CD4-positive, alpha-beta memory T cell (primary cell): ENCODE results near the gene ATG13. TPM values are rescaled to one million over a fixed set of nuclear protein-coding genes. Genes with fewer than 3 reads are reported as not detected.
A peak's percentile ranks its signal among the peaks of the same experiment; 100 is the strongest.

Experiments
- CTCF ChIA-PET: fragments of 350-600 bp; sonication (Branson Sonifier 250); formaldehyde crosslinking; loops from one replicate; lab custom pipeline; 2021; ENCODE audit warnings: inconsistent platforms; ENCODE audit not compliant: partially characterized antibody; lab: Charles Lee
- POLR2A ChIA-PET: fragments of 350-600 bp; sonication (Branson Sonifier 250); formaldehyde crosslinking; loops from one replicate; lab custom pipeline; 2021; ENCODE audit not compliant: partially characterized antibody; lab: Charles Lee
- DNase-seq, 5 donors: peaks; one replicate each; pipeline versions ENCODE4 v3.0.0 to v3.0.0-alpha.2; 2020 to 2022; ENCODE audit warnings: mixed read lengths in 1 of 5
- H3K27ac ChIP-seq: one replicate; pipeline ENCODE4 v1.7.0; 2013; ENCODE audit warnings: low read depth, low read length
- H3K27me3 ChIP-seq: 2 replicates; pipeline ENCODE4 v1.7.0; 2013; ENCODE audit warnings: mild to moderate bottlenecking, low read length, moderate library complexity; ENCODE audit not compliant: insufficient read depth
- H3K36me3 ChIP-seq: 2 replicates; pipeline ENCODE4 v1.7.0; 2013; ENCODE audit warnings: mild to moderate bottlenecking, low read length, moderate library complexity; ENCODE audit not compliant: insufficient read depth
- H3K4me1 ChIP-seq: 2 replicates; pipeline ENCODE4 v1.7.0; 2013; ENCODE audit warnings: mild to moderate bottlenecking, low read length, moderate library complexity; ENCODE audit not compliant: insufficient read depth
- H3K4me3 ChIP-seq, 2 donors: one replicate each; pipeline ENCODE4 v1.7.0; 2013; ENCODE audit warnings: low read length in 2 of 2, mild to moderate bottlenecking in 1 of 2
- H3K9me3 ChIP-seq, 2 donors: one replicate each; pipeline ENCODE4 v1.7.0; 2013; ENCODE audit warnings: low read length in 2 of 2, control low read depth in 1 of 2; ENCODE audit not compliant: control insufficient read depth in 1 of 2
- H3K27ac Mint-ChIP-seq, 7 donors: one replicate each; pipeline ENCODE4 v1.8.0; 2020 to 2021; ENCODE audit warnings: mixed read lengths in 7 of 7, mild to moderate bottlenecking in 6 of 7, inconsistent platforms in 3 of 7, moderate library complexity in 3 of 7
- H3K27me3 Mint-ChIP-seq, 2 donors: one replicate each; pipeline ENCODE4 v1.8.0; 2020 to 2021; ENCODE audit warnings: mixed read lengths in 2 of 2
- H3K36me3 Mint-ChIP-seq, 2 donors: one replicate each; pipeline ENCODE4 v1.8.0; 2020 to 2021; ENCODE audit warnings: mixed read lengths in 2 of 2, inconsistent platforms in 1 of 2, mild to moderate bottlenecking in 1 of 2
- H3K4me1 Mint-ChIP-seq, 4 donors: one replicate each; pipeline ENCODE4 v1.8.0; 2020 to 2021; ENCODE audit warnings: mixed read lengths in 4 of 4, mild to moderate bottlenecking in 1 of 4
- H3K4me3 Mint-ChIP-seq, 8 donors: one replicate each; pipeline ENCODE4 v1.8.0; 2020 to 2021; ENCODE audit warnings: mixed read lengths in 8 of 8, mild to moderate bottlenecking in 7 of 8, moderate library complexity in 6 of 8, inconsistent platforms in 3 of 8
- H3K9me3 Mint-ChIP-seq, 8 donors: one replicate each; pipeline ENCODE4 v1.8.0; 2020 to 2021; ENCODE audit warnings: mixed read lengths in 8 of 8, mild to moderate bottlenecking in 5 of 8, inconsistent platforms in 3 of 8, moderate library complexity in 1 of 8
- intact Hi-C: fragments of 100-400 bp; cut with micrococcal nuclease; formaldehyde crosslinking; loops from one replicate; pipeline ENCODE4 v1.15.1; 2023
- polyA plus RNA-seq, 2 donors: library from polyadenylated mRNA; unstranded; fragments of 300-500 nt; fragmentation: Illumina TruSeq; gene quantifications; one replicate each; pipeline ENCODE4 v1.2.3, GENCODE V29; 2021
- total RNA-seq, 2 experiments: library from RNA; stranded (reverse); gene quantifications; one replicate each; pipeline ENCODE4 v1.2.3, GENCODE V29; 2021

The ATG13 gene
- total and polyA plus RNA-seq, 4 experiments from 2014 or later, result 64.2 to 96.2 (median 76.0) TPM

- POLR2A ChIA-PET, result interaction anchor here (1.4 kb wide), 1 partner anchor 28 kb away, joined by 4 read pairs; no protein-coding TSS in a partner anchor
- H3K27me3 Mint-ChIP-seq, result no peaks in the 10 kb centered on the region
- intact Hi-C loops, result no loop called here
These were observed 29.2 kb upstream of the ATG13 start for GRCh38 chr11:46588131-46588530.

GRCh38 chr11:46588915-46589314, 28.4 kb upstream of the ATG13 start:
- Mint-ChIP-seq H3K27me3 (no peaks in the 10 kb centered on the region), H3K4me1 (peaks cover 31 to 62% (median 47%) of the 10 kb centered on the region in 4 donors), H3K4me3 (peak overlapping the region in 3 of 8 donors; percentile 1 to 35 (median 21)), H3K27ac (peak overlapping the region in 3 of 7 donors; percentile 32 to 75 (median 52)), H3K36me3 (peaks cover 12 to 19% of the 10 kb centered on the region in 2 donors), H3K9me3 (no peaks in the 10 kb centered on the region)
- intact Hi-C loops, result no loop called here
- H3K36me3 ChIP-seq, result no peaks in the 10 kb centered on the region
- H3K27me3 ChIP-seq, result no peaks in the 10 kb centered on the region
- H3K27ac ChIP-seq, result no peak overlapping the region
- peaks cover 44% of the 10 kb centered on the region for H3K4me1 ChIP-seq
- no peak for DNase-seq
- H3K4me3 ChIP-seq, result no peak overlapping the region
- no peaks in the 10 kb centered on the region for H3K9me3 ChIP-seq
- ChIA-PET CTCF (no interaction called here), POLR2A (interaction anchor here (1.4 kb wide), 1 partner anchor 29 kb away, joined by 4 read pairs; no protein-coding TSS in a partner anchor)

More at GRCh38 chr11:46588131-46588530, 29.2 kb upstream of the ATG13 start:
- H3K27ac Mint-ChIP-seq, result peak overlapping the region in 1 of 7 donors; percentile 50
- no peak overlapping the region for H3K4me3 ChIP-seq
- H3K9me3 ChIP-seq, result no peaks in the 10 kb centered on the region
- peak overlapping the region in 2 of 8 donors; percentile 18 to 21 for H3K4me3 Mint-ChIP-seq
- no peaks in the 10 kb centered on the region for H3K27me3 ChIP-seq
- peaks cover 29 to 56% (median 43%) of the 10 kb centered on the region in 4 donors for H3K4me1 Mint-ChIP-seq
- DNase-seq, result no peak
- CTCF ChIA-PET, result no interaction called here
- peaks cover 12 to 16% of the 10 kb centered on the region in 2 donors for H3K36me3 Mint-ChIP-seq
- H3K9me3 Mint-ChIP-seq, result no peaks in the 10 kb centered on the region
- peaks cover 42% of the 10 kb centered on the region for H3K4me1 ChIP-seq
- no peak overlapping the region for H3K27ac ChIP-seq
- no peaks in the 10 kb centered on the region for H3K36me3 ChIP-seq

GRCh38 chr11:46590740-46591605, 26.4 kb upstream of the ATG13 start:
- H3K27ac ChIP-seq, result no peak overlapping the region
- ChIA-PET CTCF (interaction anchor here (0.7 to 1.4 kb wide), 4 partner anchors 8 to 36 kb away, joined by 3 to 5 read pairs (median 4); partner anchors contain the start of genes ATG13 and HARBI1), POLR2A (interaction anchor here (1.1 kb wide), 1 partner anchor 26 kb away, joined by 3 read pairs; the partner anchor contains the start of genes ATG13 and HARBI1)
- intact Hi-C loops, result no loop called here
- H3K27me3 ChIP-seq, result no peaks in the 10 kb centered on the region
- Mint-ChIP-seq H3K9me3 (no peaks in the 10 kb centered on the region), H3K4me1 (peaks cover 33 to 67% (median 52%) of the 10 kb centered on the region in 4 donors), H3K4me3 (peak overlapping the region; percentile 33 to 97 (median 56)), H3K36me3 (peaks cover 12 to 20% of the 10 kb centered on the region in 2 donors), H3K27me3 (no peaks in the 10 kb centered on the region), H3K27ac (peak overlapping the region in 3 of 7 donors; percentile 6 to 68 (median 38))
- no peaks in the 10 kb centered on the region for H3K9me3 ChIP-seq
- H3K4me1 ChIP-seq, result peaks cover 51% of the 10 kb centered on the region
- H3K36me3 ChIP-seq, result no peaks in the 10 kb centered on the region
- DNase-seq, result no peak
- H3K4me3 ChIP-seq, result no peak overlapping the region

GRCh38 chr11:46593550-46594373, 23.6 kb upstream of the ATG13 start, which contains the start of gene AMBRA1:
Gene AMBRA1 (minus strand): TSS chr11:46594023. CDS start chr11:46548380, 45,643 bp downstream.
- Histone ChIP-seq H3K27ac (peak within 1 kb of the TSS; percentile 83), H3K27me3 (no peaks in the 10 kb centered on the region), H3K36me3 (no peaks in the 10 kb centered on the region), H3K4me1 (peaks cover 47% of the 10 kb centered on the region), H3K4me3 (peak within 1 kb of the TSS; percentile 78 to 99), H3K9me3 (no peaks in the 10 kb centered on the region)
- H3K27ac Mint-ChIP-seq, result peak within 1 kb of the TSS; percentile 90 to 97 (median 95)
- H3K36me3 Mint-ChIP-seq, result peaks cover 7 to 12% of the 10 kb centered on the region in 2 donors
- ChIA-PET CTCF (interaction anchor here (0.6 to 1.6 kb wide), 8 partner anchors 9 to 107 kb away, joined by 3 to 9 read pairs (median 4); partner anchors contain the start of genes ARHGAP1, HARBI1 and ZNF408), POLR2A (interaction anchor here (0.6 to 2.4 kb wide), 12 partner anchors 14 to 621 kb away, joined by 3 to 27 read pairs (median 4); partner anchors contain the start of genes ARHGAP1, ATG13, DDB2 and HARBI1)
- intact Hi-C loops, result loop anchor here (1.0 to 2.0 kb wide), 2 partner anchors 24 to 33 kb away; partner anchors contain the start of genes ATG13 and HARBI1
- H3K27me3 Mint-ChIP-seq, result no peaks in the 10 kb centered on the region
- peaks cover 26 to 47% (median 40%) of the 10 kb centered on the region in 4 donors for H3K4me1 Mint-ChIP-seq
- DNase-seq, result peak; percentile 79 to 86 (median 81)
- H3K4me3 Mint-ChIP-seq, result peak within 1 kb of the TSS; percentile 94 to 99 (median 98)
- no peaks in the 10 kb centered on the region for H3K9me3 Mint-ChIP-seq

GRCh38 chr11:46594374-46594700, 23.0 kb upstream of the ATG13 start:
- H3K36me3 ChIP-seq, result no peaks in the 10 kb centered on the region
- POLR2A ChIA-PET, result interaction anchor here (0.6 to 2.4 kb wide), 12 partner anchors 13 to 621 kb away, joined by 3 to 27 read pairs (median 4); partner anchors contain the start of genes ARHGAP1, ATG13, DDB2 and HARBI1
- Mint-ChIP-seq H3K27me3 (no peaks in the 10 kb centered on the region), H3K4me1 (peaks cover 21 to 41% (median 34%) of the 10 kb centered on the region in 4 donors), H3K36me3 (peaks cover 5 to 9% of the 10 kb centered on the region in 2 donors), H3K4me3 (peak overlapping the region; percentile 94 to 99 (median 98)), H3K9me3 (no peaks in the 10 kb centered on the region), H3K27ac (peak overlapping the region; percentile 90 to 97 (median 95))
- CTCF ChIA-PET, result interaction anchor here (0.9 to 1.6 kb wide), 6 partner anchors 16 to 106 kb away, joined by 3 to 9 read pairs (median 4); partner anchors contain the start of genes ARHGAP1, HARBI1 and ZNF408
- no peaks in the 10 kb centered on the region for H3K27me3 ChIP-seq
- DNase-seq, result no peak
- peaks cover 41% of the 10 kb centered on the region for H3K4me1 ChIP-seq
- H3K27ac ChIP-seq, result peak overlapping the region; percentile 83
- no peaks in the 10 kb centered on the region for H3K9me3 ChIP-seq
- intact Hi-C loops, result loop anchor here (1.0 to 2.0 kb wide), 2 partner anchors 23 to 34 kb away; partner anchors contain the start of genes ATG13 and HARBI1
- peak overlapping the region; percentile 78 to 99 for H3K4me3 ChIP-seq

- Mint-ChIP-seq H3K27ac (no peak overlapping the region), H3K36me3 (peaks cover 5 to 9% of the 10 kb centered on the region in 2 donors), H3K4me1 (peaks cover 20 to 39% (median 32%) of the 10 kb centered on the region in 4 donors), H3K4me3 (peak overlapping the region in 6 of 8 donors; percentile 26 to 99 (median 97)), H3K9me3 (no peaks in the 10 kb centered on the region), H3K27me3 (no peaks in the 10 kb centered on the region)
- no peak for DNase-seq
- peaks cover 37% of the 10 kb centered on the region for H3K4me1 ChIP-seq
- ChIA-PET CTCF (interaction anchor here (1.2 to 1.6 kb wide), 3 partner anchors 16 to 24 kb away, joined by 5 to 9 read pairs (median 6); partner anchors contain the start of gene HARBI1), POLR2A (interaction anchor here (0.6 to 2.4 kb wide), 5 partner anchors 18 to 106 kb away, joined by 3 to 27 read pairs (median 9); partner anchors contain the start of genes ARHGAP1, ATG13, HARBI1 and ZNF408)
- H3K4me3 ChIP-seq, result no peak overlapping the region
- H3K36me3 ChIP-seq, result no peaks in the 10 kb centered on the region
- H3K27me3 ChIP-seq, result no peaks in the 10 kb centered on the region
- H3K27ac ChIP-seq, result no peak overlapping the region
- intact Hi-C loops, result loop anchor here (1.0 to 2.0 kb wide), 2 partner anchors 23 to 34 kb away; partner anchors contain the start of genes ATG13 and HARBI1
- H3K9me3 ChIP-seq, result no peaks in the 10 kb centered on the region
These were observed 22.6 kb upstream of the ATG13 start for GRCh38 chr11:46594785-46595184.
